ENCODE data around the gene SMYD3.

SMYD3 gene

DNA sequence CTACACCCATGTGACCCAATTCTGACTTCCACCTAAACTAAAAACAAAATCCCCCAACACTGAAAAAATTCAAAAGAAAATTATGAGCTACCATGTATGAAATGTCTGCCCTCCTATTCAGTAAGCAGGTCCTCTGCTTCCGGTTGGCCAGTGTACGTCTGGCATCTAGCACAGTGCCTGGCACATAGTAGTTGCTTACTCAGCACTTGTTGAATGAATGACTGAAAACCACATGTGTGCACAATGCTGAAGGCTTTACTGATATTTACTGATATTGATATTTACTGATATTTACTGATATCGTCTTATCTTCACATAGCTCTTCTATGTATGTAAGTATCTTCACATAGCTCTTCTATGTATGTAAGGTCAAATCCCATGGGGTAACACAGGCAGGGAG is 642.2 kb downstream of the SMYD3 start:
- no peak for FAIRE-seq
- TF ChIP-seq, protein P1, sequence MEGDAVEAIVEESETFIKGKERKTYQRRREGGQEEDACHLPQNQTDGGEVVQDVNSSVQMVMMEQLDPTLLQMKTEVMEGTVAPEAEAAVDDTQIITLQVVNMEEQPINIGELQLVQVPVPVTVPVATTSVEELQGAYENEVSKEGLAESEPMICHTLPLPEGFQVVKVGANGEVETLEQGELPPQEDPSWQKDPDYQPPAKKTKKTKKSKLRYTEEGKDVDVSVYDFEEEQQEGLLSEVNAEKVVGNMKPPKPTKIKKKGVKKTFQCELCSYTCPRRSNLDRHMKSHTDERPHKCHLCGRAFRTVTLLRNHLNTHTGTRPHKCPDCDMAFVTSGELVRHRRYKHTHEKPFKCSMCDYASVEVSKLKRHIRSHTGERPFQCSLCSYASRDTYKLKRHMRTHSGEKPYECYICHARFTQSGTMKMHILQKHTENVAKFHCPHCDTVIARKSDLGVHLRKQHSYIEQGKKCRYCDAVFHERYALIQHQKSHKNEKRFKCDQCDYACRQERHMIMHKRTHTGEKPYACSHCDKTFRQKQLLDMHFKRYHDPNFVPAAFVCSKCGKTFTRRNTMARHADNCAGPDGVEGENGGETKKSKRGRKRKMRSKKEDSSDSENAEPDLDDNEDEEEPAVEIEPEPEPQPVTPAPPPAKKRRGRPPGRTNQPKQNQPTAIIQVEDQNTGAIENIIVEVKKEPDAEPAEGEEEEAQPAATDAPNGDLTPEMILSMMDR (IDR thresholded peaks at IDR 0.05; ENCODE audit: insufficient read depth, missing control alignments), result no peak
- no peak for DNase-seq (ENCODE audit: insufficient read length, low spot score)

DNA sequence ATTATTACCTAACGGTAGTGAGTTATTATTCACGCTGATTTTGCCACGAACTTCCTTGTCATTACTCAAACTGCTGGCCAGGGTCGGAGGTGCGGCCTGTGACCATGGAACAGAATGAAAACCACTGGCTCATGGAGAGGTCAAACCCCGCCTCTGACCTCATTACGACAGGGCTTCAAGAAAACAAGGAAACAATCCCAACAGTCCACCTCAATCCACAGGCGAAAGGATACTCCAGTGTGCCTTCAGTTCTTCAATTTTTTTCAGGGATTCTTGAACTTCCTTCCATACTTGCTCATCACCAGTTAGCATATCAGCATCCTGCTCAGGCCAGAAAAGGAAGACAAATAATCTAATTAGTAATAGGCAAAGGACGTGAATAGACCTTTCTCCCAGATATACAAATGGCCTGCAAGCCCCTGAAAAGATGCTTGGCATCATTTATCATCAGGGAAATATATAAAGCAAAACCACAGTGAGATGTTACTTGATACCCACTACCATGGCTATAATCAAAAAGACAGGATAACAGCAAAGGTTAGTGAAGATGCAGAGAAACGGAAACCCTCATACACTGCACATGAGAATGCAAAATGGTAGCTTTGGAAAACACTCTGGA is 643.4 kb downstream of the SMYD3 start:
- no peak for DNase-seq (ENCODE audit: insufficient read length, low spot score)
- TF ChIP-seq, protein P1 (IDR thresholded peaks at IDR 0.05; ENCODE audit: insufficient read depth, missing control alignments), result no peak
- peak; percentile 46 for FAIRE-seq

DNA sequence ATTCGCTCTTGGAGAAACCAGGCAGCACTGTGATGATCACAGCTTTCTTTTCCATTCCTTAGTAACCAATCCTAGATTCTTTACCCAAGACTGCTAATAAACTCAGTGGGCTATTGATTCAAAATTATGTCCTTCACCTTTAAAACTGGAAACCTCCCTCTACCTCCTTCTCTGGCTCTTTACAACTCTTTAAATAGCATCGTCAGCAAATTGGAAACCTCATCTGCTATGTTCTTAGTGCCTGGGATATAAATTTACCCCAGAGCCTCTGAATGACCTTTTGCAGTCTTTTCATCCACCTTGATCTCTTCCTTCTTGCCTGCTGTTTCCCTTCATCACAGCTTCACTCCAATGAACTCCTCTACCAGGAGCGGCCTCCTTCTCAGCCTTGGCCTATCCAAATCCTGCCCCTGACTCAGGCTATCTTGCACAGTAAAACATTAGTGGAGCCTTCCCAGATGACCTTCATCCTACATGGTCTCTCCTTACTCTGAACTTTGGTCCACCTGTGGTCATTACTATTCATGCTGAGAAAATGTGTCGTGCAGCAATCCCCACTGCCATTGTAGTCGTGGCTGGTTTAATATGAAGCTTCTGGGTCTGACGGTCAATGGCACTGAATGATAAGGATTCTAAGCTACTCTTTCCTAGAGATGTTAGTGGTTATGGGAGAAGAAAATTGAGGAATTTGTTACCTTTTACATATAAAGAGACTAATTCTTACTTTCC is 644.1 kb downstream of the SMYD3 start:
- DNase-seq (ENCODE audit: insufficient read length, low spot score) (no peak), FAIRE-seq (no peak)
- TF ChIP-seq, protein P1 (IDR thresholded peaks at IDR 0.05; ENCODE audit: insufficient read depth, missing control alignments), result no peak

DNA sequence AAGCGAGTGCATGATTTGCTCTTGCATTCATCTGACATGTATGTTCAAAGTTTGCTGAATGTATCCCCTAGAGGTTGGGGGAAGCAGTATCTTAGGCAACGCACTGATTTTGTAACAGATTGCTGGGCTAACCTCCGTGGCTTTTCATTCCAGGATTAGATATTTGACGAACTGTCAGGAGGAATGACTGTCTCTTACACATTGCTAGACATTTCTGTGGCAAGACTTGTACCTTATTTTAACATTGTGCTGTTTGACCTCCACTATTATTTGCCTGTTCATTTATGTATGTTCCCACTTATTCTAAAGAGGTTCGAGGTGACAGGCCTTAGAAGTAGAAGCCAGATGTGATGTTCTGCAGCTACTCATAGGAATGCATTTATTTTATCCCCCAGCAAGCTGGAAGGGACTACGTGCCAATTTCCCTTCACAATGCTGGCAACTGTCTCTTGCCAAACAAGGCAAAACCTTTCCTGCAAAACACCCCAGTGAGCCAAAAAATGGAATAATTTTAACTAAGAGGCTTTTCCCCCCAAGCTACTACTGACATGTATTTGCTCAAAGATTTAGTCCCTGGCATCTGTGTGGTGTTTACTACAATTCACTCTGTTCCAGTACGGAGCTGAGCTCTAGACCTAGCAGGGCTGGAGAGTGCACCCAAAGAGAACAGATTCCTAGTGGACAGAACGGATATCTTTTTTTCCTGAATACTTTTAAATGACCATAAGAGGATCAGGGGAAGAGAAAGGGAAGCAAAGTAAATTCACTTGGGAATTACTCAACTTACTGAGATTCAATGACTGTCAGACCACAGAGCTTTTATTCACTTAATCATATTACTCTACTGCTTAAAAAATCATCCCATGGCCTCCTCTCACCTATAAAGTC is 646.2 kb downstream of the SMYD3 start:
- TF ChIP-seq, protein P1 (IDR thresholded peaks at IDR 0.05; ENCODE audit: insufficient read depth, missing control alignments), result no peak
- FAIRE-seq, result peak; percentile 25

DNA sequence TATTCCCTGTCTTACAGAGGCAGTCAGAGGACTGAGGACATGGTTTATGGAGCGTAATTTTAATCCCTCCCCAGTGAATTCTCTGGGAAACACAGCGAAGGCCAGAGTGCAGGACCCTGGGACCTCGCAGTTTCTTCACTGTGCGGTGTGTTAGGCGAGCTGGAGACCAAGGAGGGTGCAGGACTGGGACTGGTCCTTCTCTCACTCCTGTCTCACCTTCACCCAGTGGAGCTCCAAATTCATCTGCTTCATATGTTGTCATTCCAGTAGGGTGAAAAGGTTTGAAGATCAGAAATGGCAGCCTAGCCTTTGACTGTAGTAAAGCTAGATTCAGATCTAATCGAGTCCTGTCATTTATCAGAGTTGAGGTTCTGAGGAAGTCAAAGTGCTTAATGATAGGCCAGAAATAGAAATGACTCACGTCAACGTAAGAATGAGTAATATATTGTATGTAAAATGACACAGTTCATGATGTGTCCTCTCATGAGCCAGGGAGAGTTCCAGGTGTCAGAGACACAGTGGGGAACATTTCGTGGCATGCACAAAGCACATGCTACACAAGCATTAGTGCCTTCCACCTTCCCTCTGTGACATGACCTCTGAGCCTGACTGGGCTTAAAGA is 647.5 kb downstream of the SMYD3 start:
- FAIRE-seq (peak; percentile 38), DNase-seq (ENCODE audit: insufficient read length, low spot score) (no peak)
- TF ChIP-seq, protein P1 (IDR thresholded peaks at IDR 0.05; ENCODE audit: insufficient read depth, missing control alignments), result no peak

More for the DNA sequence above, 646.2 kb downstream of the SMYD3 start:
- no peak for DNase-seq (ENCODE audit: insufficient read length, low spot score)

DNA sequence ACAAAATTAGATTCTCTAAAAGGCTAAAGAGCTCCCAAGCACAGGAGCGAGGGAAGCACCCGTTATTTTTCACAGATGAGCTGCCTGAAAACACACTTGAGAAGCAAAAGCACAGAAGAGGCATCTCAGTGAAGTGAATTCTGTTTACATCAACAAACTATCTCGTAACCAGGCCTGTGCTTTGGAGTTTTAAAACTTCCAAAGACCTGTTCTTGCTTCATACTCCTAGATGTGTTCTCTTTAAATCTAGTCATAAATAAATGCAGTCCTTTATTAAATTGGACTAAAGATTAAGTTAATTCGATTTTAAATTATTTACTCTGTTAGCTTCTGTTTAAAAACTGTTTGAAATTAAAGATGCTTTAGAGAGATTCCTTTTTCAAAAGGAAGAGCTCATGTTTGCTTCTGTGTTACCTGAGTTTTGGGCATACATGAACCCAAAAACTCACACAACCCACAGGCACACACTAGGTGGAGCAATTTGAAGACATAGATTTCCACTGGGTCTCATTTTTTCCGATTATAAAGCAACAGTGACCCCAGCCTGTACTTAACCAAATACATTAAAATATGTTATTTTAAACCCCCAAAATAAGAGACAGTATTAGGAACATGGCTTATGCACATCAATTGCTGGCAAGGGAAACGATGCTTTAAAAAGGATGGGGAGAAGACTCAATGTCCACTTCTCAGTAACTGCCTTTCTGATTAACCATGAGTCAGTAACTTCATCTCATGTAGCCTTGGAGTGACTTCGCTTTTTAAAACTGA is 648.2 kb downstream of the SMYD3 start:
- TF ChIP-seq, protein P1 (IDR thresholded peaks at IDR 0.05; ENCODE audit: insufficient read depth, missing control alignments), result peak; percentile 23
- DNase-seq (ENCODE audit: insufficient read length, low spot score) (no peak), FAIRE-seq (no peak)
